GM12801 (cell line): ENCODE measurements around the gene FHOD3.

ENCODE experiments used
- TF ChIP-seq, protein P1 (sequence below): IDR thresholded peaks from one replicate; pipeline ENCODE4 v1.5.1; 2011; ENCODE audit warnings: control low read depth; ENCODE audit not compliant: insufficient read length; ENCODE audit errors: extremely low read depth

Gene FHOD3

DNA sequence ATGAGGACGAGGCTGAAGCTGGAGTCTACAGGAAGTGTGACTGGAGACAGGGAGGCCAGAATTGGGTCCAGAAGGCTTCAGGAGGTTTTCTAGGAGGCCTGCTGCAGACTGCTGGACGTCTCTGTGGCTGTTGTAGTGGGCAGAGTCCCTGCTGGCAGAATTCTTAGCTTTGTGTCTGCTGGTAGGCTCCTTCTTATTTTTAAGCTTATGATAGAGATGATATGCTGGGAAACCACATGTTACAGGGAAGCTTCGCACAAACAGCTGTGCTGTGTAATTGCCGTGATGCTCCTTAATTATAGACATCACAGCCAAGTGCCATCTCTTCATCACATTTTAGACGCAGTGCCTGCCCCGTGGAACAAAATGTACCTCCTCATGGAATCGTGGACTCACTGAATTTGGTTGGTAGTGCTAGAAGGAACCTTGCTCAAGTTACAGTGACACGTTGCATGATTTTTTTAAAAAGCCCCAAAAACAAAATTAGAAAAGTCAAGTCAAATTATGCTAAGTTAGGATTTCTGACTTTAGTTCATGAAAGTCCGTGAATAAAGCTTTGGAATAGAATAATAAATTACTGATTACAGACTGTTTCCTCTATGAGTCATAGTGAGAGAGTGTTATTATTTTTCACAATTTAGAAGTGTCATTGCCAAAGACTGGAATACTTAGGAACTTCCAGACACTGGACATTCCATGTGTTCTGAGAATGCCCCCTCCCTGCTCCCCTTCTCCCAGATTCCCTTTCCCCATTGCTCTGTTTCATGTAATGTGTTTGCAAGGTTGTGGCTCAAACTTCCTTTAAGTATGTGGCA, 144.1 kb downstream of the FHOD3 start:
- TF ChIP-seq, protein P1, sequence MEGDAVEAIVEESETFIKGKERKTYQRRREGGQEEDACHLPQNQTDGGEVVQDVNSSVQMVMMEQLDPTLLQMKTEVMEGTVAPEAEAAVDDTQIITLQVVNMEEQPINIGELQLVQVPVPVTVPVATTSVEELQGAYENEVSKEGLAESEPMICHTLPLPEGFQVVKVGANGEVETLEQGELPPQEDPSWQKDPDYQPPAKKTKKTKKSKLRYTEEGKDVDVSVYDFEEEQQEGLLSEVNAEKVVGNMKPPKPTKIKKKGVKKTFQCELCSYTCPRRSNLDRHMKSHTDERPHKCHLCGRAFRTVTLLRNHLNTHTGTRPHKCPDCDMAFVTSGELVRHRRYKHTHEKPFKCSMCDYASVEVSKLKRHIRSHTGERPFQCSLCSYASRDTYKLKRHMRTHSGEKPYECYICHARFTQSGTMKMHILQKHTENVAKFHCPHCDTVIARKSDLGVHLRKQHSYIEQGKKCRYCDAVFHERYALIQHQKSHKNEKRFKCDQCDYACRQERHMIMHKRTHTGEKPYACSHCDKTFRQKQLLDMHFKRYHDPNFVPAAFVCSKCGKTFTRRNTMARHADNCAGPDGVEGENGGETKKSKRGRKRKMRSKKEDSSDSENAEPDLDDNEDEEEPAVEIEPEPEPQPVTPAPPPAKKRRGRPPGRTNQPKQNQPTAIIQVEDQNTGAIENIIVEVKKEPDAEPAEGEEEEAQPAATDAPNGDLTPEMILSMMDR, result no peak

- TF ChIP-seq, protein P1, result no peak
These were observed 145.2 kb downstream of the FHOD3 start for GRCh38 chr18:36442717-36443116.

DNA sequence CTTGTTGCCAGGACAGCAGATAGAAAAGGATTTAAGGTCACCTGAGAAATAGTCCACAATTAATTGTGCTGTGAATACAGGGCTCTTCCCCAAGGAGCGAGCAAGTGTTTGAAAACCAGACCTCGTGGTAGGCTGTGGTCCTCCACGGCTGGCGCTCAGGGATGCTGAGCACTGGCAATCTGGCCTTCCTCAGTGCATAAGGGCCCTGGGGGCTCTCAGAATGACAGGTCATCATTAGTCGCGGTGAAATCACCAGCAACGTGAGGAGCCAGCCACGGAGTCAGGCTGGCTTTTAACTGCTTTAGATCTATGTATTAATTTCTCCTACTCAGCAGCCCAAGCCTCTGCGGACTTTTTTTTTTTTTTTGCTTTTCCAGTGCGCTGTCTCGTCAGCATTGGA, 148.5 kb downstream of the FHOD3 start:
- TF ChIP-seq, protein P1, result no peak

DNA sequence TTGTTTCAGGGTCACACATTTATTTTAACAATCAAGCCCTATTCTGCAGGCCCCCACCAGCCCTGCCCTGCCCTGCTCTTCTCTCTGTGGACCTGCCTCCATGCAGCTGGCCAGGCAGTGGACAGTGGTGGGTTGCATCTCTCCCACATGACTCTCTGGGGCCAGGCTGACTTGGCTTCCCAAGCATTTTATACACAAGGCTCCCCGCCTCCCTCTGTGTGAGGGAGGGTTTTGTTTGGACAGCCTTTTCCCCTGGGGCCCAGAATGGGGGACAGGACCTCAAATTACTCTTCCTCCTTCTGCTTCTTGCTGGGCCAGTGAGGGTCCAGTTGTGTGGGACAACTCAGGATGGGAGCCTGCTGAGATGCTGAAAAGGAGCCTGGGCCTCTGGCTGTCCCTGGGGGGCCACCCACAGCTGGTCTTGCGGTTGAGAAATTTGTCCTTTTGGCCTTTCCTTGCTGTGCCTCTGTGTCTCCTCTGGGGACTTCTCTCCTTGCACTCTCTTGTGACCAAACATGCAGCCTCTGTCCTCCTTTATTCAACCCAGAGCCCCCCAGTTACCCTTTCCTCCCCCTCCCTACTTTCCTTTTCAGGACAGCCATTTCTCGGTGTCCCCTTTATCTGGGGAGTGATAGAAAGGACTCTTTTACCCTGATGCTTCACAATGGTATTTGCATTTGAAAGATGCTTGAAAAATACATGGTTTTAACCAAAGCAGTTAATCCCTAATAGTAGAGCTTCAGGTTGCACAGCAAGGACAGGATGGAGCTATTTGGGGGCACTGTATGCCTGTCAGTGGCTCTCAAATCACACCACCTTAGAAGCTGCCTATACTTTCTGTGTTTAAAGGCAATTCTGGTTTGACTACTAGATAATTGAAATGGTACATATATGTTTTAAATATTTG, 151.1 kb downstream of the FHOD3 start:
- TF ChIP-seq, protein P1, result no peak

GRCh38 chr18:36449451-36449850, 151.9 kb downstream of the FHOD3 start:
- TF ChIP-seq, protein P1, result no peak

- TF ChIP-seq, protein P1, result no peak
These were observed 152.8 kb downstream of the FHOD3 start for GRCh38 chr18:36450264-36450663.
